C4-2B (cell line): ENCODE measurements around the gene CACFD1.

Experiments
- H3K27ac ChIP-seq: fragments of 450-650 bp; 2 replicates; pipeline ENCODE4 v1.5.1; 2017
- CTCF ChIP-seq: fragments of 450-650 bp; conservative IDR thresholded peaks from 2 replicates; pipeline ENCODE4 v1.5.1; 2017; ENCODE audit warnings: mild to moderate bottlenecking
- ZFX ChIP-seq: fragments of 450-650 bp; IDR thresholded peaks from 2 replicates; pipeline ENCODE4 v1.6.1; 2017

CACFD1 gene

GRCh38 chr9:133509179-133510083, 49.7 kb downstream of the CACFD1 start:
- H3K27ac ChIP-seq = no peak overlapping the region

GRCh38 chr9:133510926-133511505, 51.2 kb downstream of the CACFD1 start:
- TF ChIP-seq CTCF (no peak), ZFX (no peak)

More at GRCh38 chr9:133509179-133510083, 49.7 kb downstream of the CACFD1 start:
- TF ChIP-seq CTCF (no peak), ZFX (no peak)

GRCh38 chr9:133511607-133512006, 51.8 kb downstream of the CACFD1 start:
- no peak overlapping the region for H3K27ac ChIP-seq
- TF ChIP-seq CTCF (no peak), ZFX (no peak)

More at GRCh38 chr9:133510926-133511505, 51.2 kb downstream of the CACFD1 start:
- H3K27ac ChIP-seq = no peak overlapping the region

- no peak for TF ChIP-seq ZFX
- TF ChIP-seq CTCF = no peak
- no peak overlapping the region for H3K27ac ChIP-seq
Observed at GRCh38 chr9:133512253-133513213, 52.8 kb downstream of the CACFD1 start.

- H3K27ac ChIP-seq = no peak overlapping the region
- TF ChIP-seq ZFX = no peak
- no peak for TF ChIP-seq CTCF
Observed at GRCh38 chr9:133513214-133514100, 53.7 kb downstream of the CACFD1 start.

- H3K27ac ChIP-seq = no peak overlapping the region
- no peak for TF ChIP-seq ZFX
- TF ChIP-seq CTCF = no peak
Observed at GRCh38 chr9:133514460-133515239, 54.9 kb downstream of the CACFD1 start.
